ENCODE results near the gene LIF. TPM values are rescaled to one million over a fixed set of nuclear protein-coding genes. Genes with fewer than 3 reads are reported as not detected.
"Not testable (repeated sequence)": the region's sequence is repeated elsewhere in the genome, so short reads cannot be mapped to it uniquely, and the experiment has no call there.

The LIF gene
- total RNA-seq, 1 experiment from 2014 or later, result 73.5 TPM

GRCh38 chr22:30230330-30230729 is 16.2 kb downstream of the LIF start:
- no peak for DNase-seq (ENCODE audit: extremely low read depth, low read depth)

GRCh38 chr22:30228509-30229359 is 17.8 kb downstream of the LIF start:
- no peak for DNase-seq (ENCODE audit: extremely low read depth, low read depth)

- no peak for DNase-seq (ENCODE audit: extremely low read depth, low read depth)
Observed at GRCh38 chr22:30227438-30228228, 18.9 kb downstream of the LIF start.

- DNase-seq (ENCODE audit: extremely low read depth, low read depth), result no peak
Observed at GRCh38 chr22:30226192-30226832, 20.2 kb downstream of the LIF start.

GRCh38 chr22:30225220-30225927 is 21.2 kb downstream of the LIF start:
- DNase-seq (ENCODE audit: extremely low read depth, low read depth), result no peak

- DNase-seq (ENCODE audit: extremely low read depth, low read depth), result no peak
Observed at GRCh38 chr22:30224161-30224857, 22.2 kb downstream of the LIF start.

GRCh38 chr22:30223303-30223702 is 23.3 kb downstream of the LIF start:
- DNase-seq (ENCODE audit: extremely low read depth, low read depth), result no peak

GRCh38 chr22:30222321-30222720 is 24.2 kb downstream of the LIF start:
- DNase-seq (ENCODE audit: extremely low read depth, low read depth), result no peak

- DNase-seq (ENCODE audit: extremely low read depth, low read depth), result no peak
Observed at GRCh38 chr22:30221121-30221992, 25.2 kb downstream of the LIF start.

- DNase-seq (ENCODE audit: extremely low read depth, low read depth), result no peak
Observed at GRCh38 chr22:30220338-30221012, 26.1 kb downstream of the LIF start.

- DNase-seq (ENCODE audit: extremely low read depth, low read depth), result no peak
Observed at GRCh38 chr22:30219668-30220278, 26.8 kb downstream of the LIF start.

- DNase-seq (ENCODE audit: extremely low read depth, low read depth), result no peak
Observed at GRCh38 chr22:30219049-30219654, 27.4 kb downstream of the LIF start.

GRCh38 chr22:30217698-30218560 is 28.6 kb downstream of the LIF start:
- DNase-seq (ENCODE audit: extremely low read depth, low read depth), result no peak

GRCh38 chr22:30216710-30217109 is 29.8 kb downstream of the LIF start:
- no peak for DNase-seq (ENCODE audit: extremely low read depth, low read depth)

GRCh38 chr22:30216272-30216671 is 30.3 kb downstream of the LIF start:
- not testable (repeated sequence) for DNase-seq (ENCODE audit: extremely low read depth, low read depth)

- DNase-seq (ENCODE audit: extremely low read depth, low read depth), result no peak
Observed at GRCh38 chr22:30214703-30215407, 31.7 kb downstream of the LIF start.
